ENCODE measurements around the gene KIF6. TPM values are rescaled to one million over a fixed set of nuclear protein-coding genes. Genes with fewer than 3 reads are reported as not detected.
A peak's percentile ranks its signal among the peaks of the same experiment; 100 is the strongest.

KIF6 gene
- total RNA-seq, 4 donors from 2014 or later, result 0.83 to 2.6 (median 1.1) TPM

DNA sequence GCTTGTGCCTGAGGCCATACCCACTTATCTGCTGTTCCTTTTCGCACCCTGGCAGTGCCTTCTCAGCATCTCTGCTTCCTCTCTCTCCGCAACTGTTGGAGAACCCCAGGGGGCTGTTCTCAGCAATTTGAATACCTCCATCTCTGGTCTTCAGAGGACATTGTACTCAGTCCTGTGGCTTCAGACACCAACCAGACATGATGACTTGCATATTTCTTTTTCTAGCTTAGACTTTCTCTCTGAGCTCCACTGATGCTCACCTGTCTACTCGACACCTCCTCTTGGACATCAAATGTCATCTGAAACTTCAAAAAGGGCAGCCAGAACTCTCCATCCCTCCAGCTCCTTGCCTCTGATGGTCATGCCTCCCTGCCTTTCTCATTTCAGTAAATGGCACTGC is 383.9 kb downstream of the KIF6 start:
- intact Hi-C loops (cut with DNase I), result loop anchor here (10.0 kb wide), 1 partner anchor 1683 kb away; no protein-coding TSS in a partner anchor
- no peaks in the 10 kb centered on the region for H3K36me3 ChIP-seq
- no peaks in the 10 kb centered on the region for H3K9me3 ChIP-seq
- 81% methylated on average over 3 of the region's 3 CpGs for WGBS
- no peak for DNase-seq (ENCODE audit: extremely low spot score)
- H3K27ac ChIP-seq (replicated peaks in 1 of 4), result no peak overlapping the region
- H3K4me1 ChIP-seq, result peaks cover 10 to 36% (median 22%) of the 10 kb centered on the region in 4 donors
- H3K4me3 ChIP-seq, result no peak overlapping the region
- H3K27me3 ChIP-seq, result no peaks in the 10 kb centered on the region
- no peak for TF ChIP-seq EP300 (IDR thresholded peaks at IDR 0.05)
- TF ChIP-seq POLR2A (IDR thresholded peaks at IDR 0.05; ENCODE audit: low read depth), result no peak
- TF ChIP-seq, protein P1, sequence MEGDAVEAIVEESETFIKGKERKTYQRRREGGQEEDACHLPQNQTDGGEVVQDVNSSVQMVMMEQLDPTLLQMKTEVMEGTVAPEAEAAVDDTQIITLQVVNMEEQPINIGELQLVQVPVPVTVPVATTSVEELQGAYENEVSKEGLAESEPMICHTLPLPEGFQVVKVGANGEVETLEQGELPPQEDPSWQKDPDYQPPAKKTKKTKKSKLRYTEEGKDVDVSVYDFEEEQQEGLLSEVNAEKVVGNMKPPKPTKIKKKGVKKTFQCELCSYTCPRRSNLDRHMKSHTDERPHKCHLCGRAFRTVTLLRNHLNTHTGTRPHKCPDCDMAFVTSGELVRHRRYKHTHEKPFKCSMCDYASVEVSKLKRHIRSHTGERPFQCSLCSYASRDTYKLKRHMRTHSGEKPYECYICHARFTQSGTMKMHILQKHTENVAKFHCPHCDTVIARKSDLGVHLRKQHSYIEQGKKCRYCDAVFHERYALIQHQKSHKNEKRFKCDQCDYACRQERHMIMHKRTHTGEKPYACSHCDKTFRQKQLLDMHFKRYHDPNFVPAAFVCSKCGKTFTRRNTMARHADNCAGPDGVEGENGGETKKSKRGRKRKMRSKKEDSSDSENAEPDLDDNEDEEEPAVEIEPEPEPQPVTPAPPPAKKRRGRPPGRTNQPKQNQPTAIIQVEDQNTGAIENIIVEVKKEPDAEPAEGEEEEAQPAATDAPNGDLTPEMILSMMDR (IDR thresholded peaks at IDR 0.05), result no peak
- no peak for TF ChIP-seq POLR2AphosphoS5 (IDR thresholded peaks at IDR 0.05)

DNA sequence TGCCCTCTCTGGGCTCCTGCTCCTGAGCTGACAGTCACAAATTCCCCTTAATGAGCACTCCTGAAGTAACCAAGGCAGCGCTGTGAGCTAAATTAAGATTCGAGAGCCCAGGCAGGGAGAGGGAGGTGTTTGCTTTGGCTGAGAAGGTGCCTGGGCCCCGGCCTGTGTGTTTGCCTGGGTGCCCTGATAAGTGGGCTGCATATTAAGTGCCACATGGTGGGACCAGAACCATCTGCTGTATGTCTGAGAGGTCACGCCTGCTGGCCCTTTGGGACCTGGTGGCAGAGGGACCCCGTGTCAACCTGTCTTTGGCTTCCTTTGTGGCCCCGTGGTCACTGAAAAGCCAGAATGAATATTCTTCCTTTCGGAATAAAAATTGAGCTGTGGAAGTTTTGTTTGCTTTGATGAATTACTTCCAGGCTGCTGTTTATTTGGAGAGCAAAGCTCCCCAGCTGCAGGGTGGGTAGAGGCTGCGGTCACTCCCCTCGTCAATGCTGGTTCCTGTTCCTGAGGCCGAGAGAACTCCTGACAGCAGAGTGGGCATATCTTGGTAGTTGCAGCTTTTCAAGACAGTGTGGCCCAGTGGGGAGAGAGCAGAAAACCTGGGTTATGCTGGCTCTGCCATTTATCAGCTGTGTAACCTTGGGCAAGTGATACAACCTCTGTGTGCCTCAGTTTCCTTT is 385.2 kb downstream of the KIF6 start:
- no peaks in the 10 kb centered on the region for H3K36me3 ChIP-seq
- H3K9me3 ChIP-seq, result no peaks in the 10 kb centered on the region
- 15% methylated on average over 8 of the region's 10 CpGs for WGBS
- H3K27me3 ChIP-seq, result no peaks in the 10 kb centered on the region
- DNase-seq (ENCODE audit: extremely low spot score), result no peak
- intact Hi-C loops (cut with DNase I), result loop anchor here (10.0 kb wide), 1 partner anchor 1685 kb away; no protein-coding TSS in a partner anchor
- H3K27ac ChIP-seq (replicated peaks in 1 of 4), result peak overlapping the region in 2 of 4 donors; percentile 26 to 43
- no peak for TF ChIP-seq EP300 (IDR thresholded peaks at IDR 0.05)
- TF ChIP-seq POLR2AphosphoS5 (IDR thresholded peaks at IDR 0.05), result no peak
- no peak for TF ChIP-seq POLR2A (IDR thresholded peaks at IDR 0.05; ENCODE audit: low read depth)
- TF ChIP-seq, protein P1 (IDR thresholded peaks at IDR 0.05), result no peak
- H3K4me3 ChIP-seq, result no peak overlapping the region
- H3K4me1 ChIP-seq, result peaks cover 10 to 36% (median 22%) of the 10 kb centered on the region in 4 donors

DNA sequence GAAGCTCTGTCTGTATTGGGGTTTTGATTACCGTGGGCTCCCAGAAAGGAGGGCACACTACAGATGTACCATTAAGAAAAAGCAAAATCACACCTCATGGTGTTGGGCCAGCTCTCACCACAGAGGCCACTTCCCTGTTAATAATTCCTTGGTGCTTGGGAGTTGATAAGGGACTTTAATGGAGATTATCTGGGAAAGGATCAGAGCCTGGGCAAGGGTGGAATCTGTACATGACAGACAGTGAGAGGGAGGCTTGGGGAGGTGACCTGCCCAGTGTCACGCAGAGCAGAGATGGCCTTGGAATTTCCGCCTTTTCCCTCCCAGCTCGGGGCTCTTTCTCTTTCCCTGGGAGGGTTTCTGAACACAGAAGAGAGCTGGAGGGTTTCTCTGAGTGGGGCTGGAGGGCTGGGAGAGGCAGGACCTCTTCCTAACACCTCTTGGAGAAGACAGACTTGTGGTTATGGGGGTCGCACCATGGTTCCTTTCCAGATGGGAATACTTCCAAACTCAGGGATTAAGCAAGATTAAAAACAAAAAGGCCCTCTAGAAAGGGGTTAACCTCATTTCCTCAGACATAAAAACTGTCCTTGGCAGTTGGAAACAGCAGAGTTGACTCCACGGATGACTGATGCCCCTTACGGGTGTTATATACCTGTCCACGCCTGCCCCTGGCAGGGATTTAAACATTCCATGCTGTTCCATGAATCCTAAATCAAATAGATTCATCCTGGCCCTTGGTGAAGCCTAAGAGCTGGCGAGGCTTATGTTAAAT is 385.9 kb downstream of the KIF6 start:
- Histone ChIP-seq H3K4me1 (peaks cover 10 to 36% (median 22%) of the 10 kb centered on the region in 4 donors), H3K36me3 (no peaks in the 10 kb centered on the region), H3K4me3 (no peak overlapping the region), H3K9me3 (no peaks in the 10 kb centered on the region), H3K27ac (replicated peaks in 1 of 4) (peak overlapping the region in 1 of 4 donors; percentile 26), H3K27me3 (no peaks in the 10 kb centered on the region)
- intact Hi-C loops (cut with DNase I), result no loop called here
- TF ChIP-seq POLR2A (IDR thresholded peaks at IDR 0.05; ENCODE audit: low read depth), result no peak
- no peak for TF ChIP-seq EP300 (IDR thresholded peaks at IDR 0.05)
- TF ChIP-seq, protein P1 (IDR thresholded peaks at IDR 0.05), result no peak
- TF ChIP-seq POLR2AphosphoS5 (IDR thresholded peaks at IDR 0.05), result no peak
- WGBS, result 58% methylated on average over 9 of the region's 9 CpGs
- DNase-seq (ENCODE audit: extremely low spot score), result no peak

DNA sequence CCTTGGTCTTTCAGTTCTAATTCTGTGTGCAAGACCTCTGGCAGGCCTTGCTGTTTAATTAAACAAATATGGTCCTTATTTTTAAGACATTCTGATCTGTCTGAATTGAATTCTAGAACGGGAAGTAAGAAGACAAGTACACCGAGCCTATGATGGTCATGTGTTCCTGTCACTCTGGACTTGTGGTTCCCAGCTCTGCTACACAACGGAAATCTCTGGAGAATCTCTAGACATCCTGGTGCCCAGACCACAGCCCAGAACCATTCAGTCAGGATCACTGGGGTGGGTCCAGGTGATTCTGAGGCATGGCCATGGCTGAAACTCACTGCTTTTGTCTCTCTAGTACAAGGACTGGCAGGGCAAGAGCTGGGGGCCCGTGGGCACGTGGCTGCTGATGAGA is 386.8 kb downstream of the KIF6 start:
- Histone ChIP-seq H3K36me3 (no peaks in the 10 kb centered on the region), H3K27ac (replicated peaks in 1 of 4) (no peak overlapping the region), H3K27me3 (no peaks in the 10 kb centered on the region), H3K9me3 (no peaks in the 10 kb centered on the region), H3K4me1 (peaks cover 10 to 36% (median 22%) of the 10 kb centered on the region in 4 donors), H3K4me3 (no peak overlapping the region)
- no peak for DNase-seq (ENCODE audit: extremely low spot score)
- 62% methylated on average over 4 of the region's 5 CpGs for WGBS
- TF ChIP-seq POLR2AphosphoS5 (IDR thresholded peaks at IDR 0.05), result no peak
- TF ChIP-seq POLR2A (IDR thresholded peaks at IDR 0.05; ENCODE audit: low read depth), result no peak
- TF ChIP-seq, protein P1 (IDR thresholded peaks at IDR 0.05), result no peak
- no peak for TF ChIP-seq EP300 (IDR thresholded peaks at IDR 0.05)
- intact Hi-C loops (cut with DNase I), result no loop called here

Measured in esophagus muscularis mucosa (tissue), 4 donors.